BLaER1 (cell line): ENCODE measurements around the gene LRRC34.

Experiments used
- H3K27ac ChIP-seq: shearing (Covaris generic); formaldehyde crosslinking; 2 replicates; pipeline ENCODE4 v1.8.1; 2022
- H3K27me3 ChIP-seq: shearing (Covaris generic); formaldehyde crosslinking; 2 replicates; pipeline ENCODE4 v1.8.1; 2022
- H3K36me3 ChIP-seq: shearing (Covaris generic); formaldehyde crosslinking; 2 replicates; pipeline ENCODE4 v1.8.1; 2022
- H3K4me1 ChIP-seq: shearing (Covaris generic); formaldehyde crosslinking; 2 replicates; pipeline ENCODE4 v1.8.1; 2022
- H3K4me2 ChIP-seq: shearing (Covaris generic); formaldehyde crosslinking; 2 replicates; pipeline ENCODE4 v1.8.1; 2022
- H3K4me3 ChIP-seq: shearing (Covaris generic); formaldehyde crosslinking; 2 replicates; pipeline ENCODE4 v1.8.1; 2022
- H3K9ac ChIP-seq: shearing (Covaris generic); formaldehyde crosslinking; 2 replicates; pipeline ENCODE4 v1.8.1; 2022
- H3K9me3 ChIP-seq: shearing (Covaris generic); formaldehyde crosslinking; 2 replicates; pipeline ENCODE4 v1.8.1; 2022
- H4K20me1 ChIP-seq: shearing (Covaris generic); formaldehyde crosslinking; 2 replicates; pipeline ENCODE4 v1.8.1; 2022
- Cebpa-rat ChIP-seq: shearing (Covaris generic); IDR thresholded peaks from 2 replicates; pipeline ENCODE4 v1.8.1; 2022

LRRC34 gene

GRCh38 chr3:169838511-169839030, 25.9 kb upstream of the LRRC34 start:
- no peak overlapping the region for H3K4me2 ChIP-seq
- H3K36me3 ChIP-seq, result no peaks in the 10 kb centered on the region
- no peaks in the 10 kb centered on the region for H3K27me3 ChIP-seq
- no peak overlapping the region for H3K27ac ChIP-seq
- H3K4me1 ChIP-seq, result peaks cover 9% of the 10 kb centered on the region
- H3K9me3 ChIP-seq, result no peaks in the 10 kb centered on the region
- H3K9ac ChIP-seq, result no peak overlapping the region
- H4K20me1 ChIP-seq, result no peaks in the 10 kb centered on the region
- no peak overlapping the region for H3K4me3 ChIP-seq
- TF ChIP-seq Cebpa-rat, result no peak

GRCh38 chr3:169836942-169837275, 24.2 kb upstream of the LRRC34 start:
- Histone ChIP-seq H3K9ac (no peak overlapping the region), H4K20me1 (no peaks in the 10 kb centered on the region), H3K36me3 (no peaks in the 10 kb centered on the region), H3K4me3 (no peak overlapping the region), H3K27ac (no peak overlapping the region), H3K4me2 (no peak overlapping the region), H3K4me1 (peaks cover 9% of the 10 kb centered on the region), H3K27me3 (no peaks in the 10 kb centered on the region), H3K9me3 (no peaks in the 10 kb centered on the region)
- no peak for TF ChIP-seq Cebpa-rat

GRCh38 chr3:169836078-169836941, 23.6 kb upstream of the LRRC34 start:
- Histone ChIP-seq H3K4me2 (no peak overlapping the region), H3K36me3 (no peaks in the 10 kb centered on the region), H3K4me1 (peaks cover 7% of the 10 kb centered on the region), H3K27me3 (no peaks in the 10 kb centered on the region), H3K9ac (no peak overlapping the region), H4K20me1 (no peaks in the 10 kb centered on the region), H3K4me3 (no peak overlapping the region), H3K9me3 (no peaks in the 10 kb centered on the region), H3K27ac (no peak overlapping the region)
- TF ChIP-seq Cebpa-rat, result no peak

GRCh38 chr3:169835533-169835932, 22.8 kb upstream of the LRRC34 start:
- H3K27me3 ChIP-seq, result no peaks in the 10 kb centered on the region
- no peak overlapping the region for H3K27ac ChIP-seq
- H3K4me3 ChIP-seq, result no peak overlapping the region
- H3K9ac ChIP-seq, result no peak overlapping the region
- no peak overlapping the region for H3K4me2 ChIP-seq
- H4K20me1 ChIP-seq, result no peaks in the 10 kb centered on the region
- no peaks in the 10 kb centered on the region for H3K36me3 ChIP-seq
- TF ChIP-seq Cebpa-rat, result no peak
- H3K9me3 ChIP-seq, result no peaks in the 10 kb centered on the region
- no peaks in the 10 kb centered on the region for H3K4me1 ChIP-seq

GRCh38 chr3:169827712-169828111, 15.0 kb upstream of the LRRC34 start:
- Histone ChIP-seq H3K4me3 (no peak overlapping the region), H3K9ac (no peak overlapping the region), H4K20me1 (no peaks in the 10 kb centered on the region), H3K9me3 (no peaks in the 10 kb centered on the region), H3K36me3 (no peaks in the 10 kb centered on the region), H3K4me2 (no peak overlapping the region), H3K27ac (no peak overlapping the region), H3K4me1 (no peaks in the 10 kb centered on the region), H3K27me3 (no peaks in the 10 kb centered on the region)
- no peak for TF ChIP-seq Cebpa-rat

- Histone ChIP-seq H3K9me3 (no peaks in the 10 kb centered on the region), H3K36me3 (no peaks in the 10 kb centered on the region)
- TF ChIP-seq Cebpa-rat, result no peak
Measured at GRCh38 chr3:169825316-169825715, 12.6 kb upstream of the LRRC34 start.

GRCh38 chr3:169822983-169823382, 10.3 kb upstream of the LRRC34 start:
- H3K36me3 ChIP-seq, result no peaks in the 10 kb centered on the region
- no peak overlapping the region for H3K4me3 ChIP-seq
- no peaks in the 10 kb centered on the region for H4K20me1 ChIP-seq
- no peaks in the 10 kb centered on the region for H3K4me1 ChIP-seq
- H3K9me3 ChIP-seq, result no peaks in the 10 kb centered on the region
- H3K27ac ChIP-seq, result no peak overlapping the region
- H3K9ac ChIP-seq, result no peak overlapping the region
- H3K4me2 ChIP-seq, result no peak overlapping the region
- no peaks in the 10 kb centered on the region for H3K27me3 ChIP-seq
- no peak for TF ChIP-seq Cebpa-rat

More at GRCh38 chr3:169825316-169825715, 12.6 kb upstream of the LRRC34 start:
- H4K20me1 ChIP-seq, result no peaks in the 10 kb centered on the region
- H3K4me3 ChIP-seq, result no peak overlapping the region
- no peak overlapping the region for H3K9ac ChIP-seq
- H3K4me2 ChIP-seq, result no peak overlapping the region
- H3K27me3 ChIP-seq, result no peaks in the 10 kb centered on the region
- no peak overlapping the region for H3K27ac ChIP-seq
- no peaks in the 10 kb centered on the region for H3K4me1 ChIP-seq

- H3K4me2 ChIP-seq, result no peak overlapping the region
- no peak overlapping the region for H3K4me3 ChIP-seq
- H3K27me3 ChIP-seq, result no peaks in the 10 kb centered on the region
- no peaks in the 10 kb centered on the region for H3K36me3 ChIP-seq
- H4K20me1 ChIP-seq, result no peaks in the 10 kb centered on the region
- no peaks in the 10 kb centered on the region for H3K9me3 ChIP-seq
- no peaks in the 10 kb centered on the region for H3K4me1 ChIP-seq
- no peak for TF ChIP-seq Cebpa-rat
- H3K9ac ChIP-seq, result no peak overlapping the region
- H3K27ac ChIP-seq, result no peak overlapping the region
Measured at GRCh38 chr3:169822540-169822939, 9.8 kb upstream of the LRRC34 start.

- Histone ChIP-seq H3K27ac (no peak overlapping the region), H3K27me3 (no peaks in the 10 kb centered on the region), H4K20me1 (no peaks in the 10 kb centered on the region), H3K4me3 (no peak overlapping the region), H3K4me1 (no peaks in the 10 kb centered on the region), H3K9me3 (no peaks in the 10 kb centered on the region), H3K36me3 (no peaks in the 10 kb centered on the region), H3K9ac (no peak overlapping the region), H3K4me2 (no peak overlapping the region)
- TF ChIP-seq Cebpa-rat, result no peak
Measured at GRCh38 chr3:169822091-169822490, 9.4 kb upstream of the LRRC34 start.

GRCh38 chr3:169818316-169818715, 5.6 kb upstream of the LRRC34 start:
- Histone ChIP-seq H3K36me3 (no peaks in the 10 kb centered on the region), H3K9me3 (peaks cover 13% of the 10 kb centered on the region), H3K27ac (no peak overlapping the region), H4K20me1 (no peaks in the 10 kb centered on the region), H3K4me3 (no peak overlapping the region), H3K27me3 (no peaks in the 10 kb centered on the region), H3K9ac (no peak overlapping the region), H3K4me1 (peaks cover 9% of the 10 kb centered on the region), H3K4me2 (no peak overlapping the region)
- no peak for TF ChIP-seq Cebpa-rat
